GM19397 (cell line): ENCODE measurements around the gene SNX2.
"Not testable (repeated sequence)": the region's sequence is repeated elsewhere in the genome, so short reads cannot be mapped to it uniquely, and the experiment has no call there.

Source experiments
- ATAC-seq: cut with Tn5 transposase; IDR thresholded peaks from one replicate; pipeline ENCODE4 v1.9.1; 2021; ENCODE audit warnings: mild to moderate bottlenecking, moderate library complexity; ENCODE audit not compliant: unreplicated experiment

The SNX2 gene

DNA sequence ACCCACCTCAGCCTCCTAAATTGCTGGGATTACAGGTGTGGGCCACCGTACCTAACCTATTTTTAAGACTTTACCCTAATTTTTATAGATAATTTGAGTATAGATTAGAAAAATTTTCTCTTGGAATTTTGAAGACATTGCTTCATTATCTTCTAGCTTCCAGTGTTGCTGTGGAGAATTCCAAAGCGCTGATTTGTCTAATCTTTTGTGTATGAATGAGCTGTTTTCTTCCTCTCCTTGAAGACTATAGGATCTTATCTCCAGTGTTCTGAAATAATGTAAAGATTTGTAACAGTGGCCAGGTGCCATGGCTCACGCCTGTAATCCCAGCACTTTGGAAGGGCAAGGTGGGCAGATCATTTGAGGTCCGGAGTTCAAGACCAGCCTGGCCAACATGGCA is 64.9 kb downstream of the SNX2 start:
- ATAC-seq, result no peak

DNA sequence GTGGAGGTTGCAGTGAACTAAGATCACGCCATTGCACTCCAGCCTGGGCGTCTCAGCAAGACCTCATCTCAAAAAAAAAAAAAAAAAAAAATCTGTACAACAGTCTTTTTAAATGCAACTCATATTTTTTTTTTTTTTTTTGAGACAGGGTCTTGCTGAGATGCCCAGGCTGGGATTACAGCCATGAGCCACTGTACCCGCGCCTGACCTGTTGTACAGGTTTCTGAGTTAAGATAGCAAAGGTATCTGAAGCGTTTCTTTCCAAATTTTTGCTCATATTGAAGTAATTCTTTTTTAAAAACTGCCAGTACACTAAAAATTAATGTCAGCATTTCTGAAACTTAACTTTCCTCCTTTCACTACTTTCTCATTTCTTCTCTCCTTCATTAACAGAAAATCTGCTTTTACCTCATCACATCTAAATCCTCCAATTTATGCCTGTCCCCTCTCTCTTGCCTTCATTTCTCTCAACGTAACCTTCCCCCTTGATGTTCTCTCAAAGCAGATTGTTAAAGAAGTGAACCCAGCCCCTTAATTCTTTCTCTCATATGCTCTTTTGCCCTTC is 67.2 kb downstream of the SNX2 start:
- no peak for ATAC-seq

DNA sequence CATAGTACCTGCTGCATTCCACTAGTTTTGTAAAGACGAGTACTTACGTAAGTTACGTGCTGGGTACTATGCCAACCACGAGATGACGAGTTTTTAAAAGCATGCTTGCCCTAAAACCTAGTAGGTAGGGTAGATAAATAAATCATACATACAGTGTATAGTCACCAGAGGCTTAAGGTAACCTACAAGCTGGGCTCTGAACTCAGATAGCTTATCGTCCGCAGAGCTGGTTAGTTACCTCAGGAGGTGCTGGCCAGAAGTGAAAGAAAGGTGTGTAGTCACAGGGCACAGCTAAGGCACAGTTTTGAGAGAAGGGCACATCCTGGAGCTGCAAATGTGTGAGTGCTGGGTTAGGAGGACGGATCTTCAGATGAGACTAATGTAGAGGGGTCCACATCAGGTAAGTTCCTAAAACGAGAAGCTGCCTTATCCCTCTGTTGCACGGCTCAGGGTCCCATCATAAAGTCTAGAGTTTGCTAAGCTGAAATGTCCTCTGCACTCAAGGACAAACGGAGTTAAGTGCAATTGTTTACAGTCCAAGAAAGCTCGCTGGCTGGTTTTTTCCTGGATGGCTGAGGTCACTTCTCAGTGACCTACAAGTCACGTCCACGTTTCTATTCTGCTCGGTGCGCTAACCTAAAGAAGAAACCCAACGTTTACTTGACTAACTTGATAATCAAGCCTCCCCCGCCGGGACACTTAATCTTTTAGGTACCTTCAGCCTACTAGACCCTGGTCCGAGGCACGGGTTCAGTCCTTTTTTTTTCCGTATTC is 69.4 kb downstream of the SNX2 start:
- no peak for ATAC-seq

DNA sequence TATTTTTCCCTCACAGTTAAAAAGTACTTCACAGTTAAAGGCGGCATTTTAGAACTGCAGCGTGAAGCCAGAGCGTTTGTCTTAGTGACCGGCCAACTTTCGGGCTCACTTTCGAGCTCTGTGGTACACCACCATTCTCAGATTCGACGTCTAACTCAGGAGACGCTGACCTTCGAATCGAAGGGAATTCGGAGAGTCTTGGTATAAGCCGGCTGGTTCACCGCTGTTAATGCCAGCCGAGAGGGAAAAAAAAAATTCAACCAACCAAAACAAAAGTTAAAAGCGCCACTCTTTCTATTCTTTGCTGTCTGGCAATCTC is 70.0 kb downstream of the SNX2 start:
- ATAC-seq, result peak; percentile 28

DNA sequence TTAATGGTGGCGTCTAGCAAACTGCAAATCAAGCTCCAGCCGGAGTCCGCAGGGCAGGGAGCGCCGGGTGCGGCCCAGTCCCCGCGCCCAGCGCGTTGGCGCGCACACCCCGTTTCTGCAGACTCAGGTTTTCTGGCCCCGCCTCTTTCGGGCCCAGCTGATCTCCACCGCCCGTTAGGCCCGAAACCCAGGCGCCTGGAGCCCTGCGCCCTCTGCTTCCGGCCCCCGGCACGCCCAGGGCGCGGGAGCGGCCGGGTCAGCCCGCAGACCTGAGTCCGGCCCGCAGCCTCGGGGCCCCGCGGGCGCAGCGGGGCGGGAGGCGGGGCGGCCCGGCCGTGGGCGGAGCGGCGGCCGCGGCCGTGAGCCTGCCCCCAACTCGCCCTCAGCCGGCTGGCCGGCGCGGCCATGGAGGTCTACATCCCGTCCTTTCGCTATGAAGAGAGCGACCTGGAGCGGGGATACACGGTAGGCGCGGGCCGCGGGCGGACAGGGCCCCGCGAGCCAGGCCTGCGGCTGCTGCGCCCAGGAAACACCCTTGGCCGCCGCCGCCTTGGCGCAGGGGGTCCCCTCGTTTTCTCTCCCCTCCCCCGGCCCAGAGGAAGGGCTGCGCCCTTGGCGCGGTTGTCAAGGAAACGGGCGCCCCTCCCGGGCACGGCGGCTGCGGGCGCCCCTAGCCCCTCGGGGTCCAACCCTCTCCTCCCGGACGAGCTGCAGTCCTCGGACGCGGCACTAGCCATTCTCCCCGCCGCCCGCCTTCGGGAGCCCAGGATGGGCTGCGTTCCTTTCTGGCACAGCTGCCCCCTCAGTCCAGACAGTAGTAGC is 70.6 kb downstream of the SNX2 start, which contains the start of gene SNX24:
Gene SNX24, plus strand, starts transcription at position 385 of the 822 bp plus-strand sequence. Its CDS starts 21 bp downstream, at position 406.
- ATAC-seq, result peak; percentile 85

DNA sequence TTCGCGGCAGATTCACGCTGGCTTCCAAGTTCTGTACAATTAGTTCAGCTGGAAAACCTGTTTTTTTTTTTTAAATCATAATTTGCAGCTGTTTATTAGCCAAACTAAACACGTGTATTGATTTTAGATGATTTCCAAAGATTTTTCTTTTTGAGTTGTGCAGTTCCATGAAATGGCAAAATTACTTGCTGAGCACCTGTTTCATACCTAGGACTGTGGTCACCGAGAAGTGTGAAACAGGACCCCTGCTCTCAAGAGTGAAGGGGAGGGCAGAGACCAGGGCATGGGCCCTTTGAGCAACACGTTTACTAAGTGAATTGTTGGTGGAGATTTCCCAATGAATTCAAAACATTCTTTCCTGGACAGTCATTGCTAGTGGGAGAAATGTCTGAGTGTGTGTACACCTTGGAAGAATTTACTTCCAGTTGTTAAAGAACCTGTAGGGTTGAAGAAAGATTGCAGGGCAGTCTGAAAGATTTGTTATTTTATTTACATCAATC is 71.2 kb downstream of the SNX2 start:
- no peak for ATAC-seq

DNA sequence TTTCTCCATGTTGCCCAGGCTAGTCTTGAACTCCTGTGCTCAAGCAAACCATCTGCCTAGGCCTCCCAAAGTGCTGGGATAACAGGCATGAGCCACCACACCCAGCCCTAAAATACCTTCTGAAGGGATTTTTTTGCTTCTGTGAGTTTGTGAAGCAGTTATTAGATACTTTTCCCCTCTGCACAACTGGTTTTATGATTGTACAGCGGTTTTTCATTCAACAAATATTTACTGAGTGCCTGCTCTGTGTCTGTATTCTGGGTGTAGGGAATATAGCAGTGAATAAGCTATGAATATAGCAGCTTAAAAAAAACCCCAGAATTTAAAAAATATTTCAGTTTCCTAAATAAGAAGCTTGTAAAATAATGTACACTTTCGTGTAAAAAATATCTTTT is 72.8 kb downstream of the SNX2 start:
- ATAC-seq, result no peak

DNA sequence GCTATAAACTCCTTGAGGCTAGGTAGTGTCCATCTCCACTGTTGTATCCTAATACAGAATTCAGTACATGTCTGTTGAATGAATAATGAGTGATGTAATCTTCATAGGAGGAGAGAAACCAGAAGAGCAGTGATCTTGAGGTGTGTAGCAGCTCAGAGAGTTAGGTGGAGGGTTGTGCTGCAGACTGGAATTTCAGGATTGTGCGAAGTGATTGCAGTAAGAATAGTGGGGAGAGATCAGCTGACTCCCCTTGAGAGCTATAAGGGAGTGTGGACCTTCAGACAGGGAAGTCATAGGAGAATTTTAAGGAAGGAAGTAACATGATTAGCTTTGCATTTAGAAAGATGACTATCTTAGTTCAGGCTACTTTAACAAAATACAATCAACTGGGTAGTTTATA is 74.9 kb downstream of the SNX2 start:
- ATAC-seq, result no peak

DNA sequence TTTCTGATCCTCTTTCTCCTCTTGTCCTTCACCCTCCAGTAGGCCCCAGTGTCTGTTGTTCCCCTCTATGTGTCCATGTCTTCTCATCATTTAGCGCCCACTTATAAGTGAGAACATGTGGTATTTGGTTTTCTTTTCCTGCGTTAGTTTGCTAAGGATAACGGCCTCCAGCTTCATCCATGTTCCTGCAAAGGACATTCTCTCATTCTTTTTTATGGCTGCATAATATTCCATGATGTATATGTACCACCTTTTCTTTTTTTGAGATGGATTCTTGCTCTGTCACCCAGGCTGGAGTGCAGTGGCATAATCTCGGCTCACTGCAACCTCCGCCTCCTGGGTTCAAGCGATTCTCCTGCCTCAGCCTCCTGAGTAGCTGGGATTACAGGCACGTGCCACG is 82.7 kb downstream of the SNX2 start:
- ATAC-seq, result not testable (repeated sequence)

DNA sequence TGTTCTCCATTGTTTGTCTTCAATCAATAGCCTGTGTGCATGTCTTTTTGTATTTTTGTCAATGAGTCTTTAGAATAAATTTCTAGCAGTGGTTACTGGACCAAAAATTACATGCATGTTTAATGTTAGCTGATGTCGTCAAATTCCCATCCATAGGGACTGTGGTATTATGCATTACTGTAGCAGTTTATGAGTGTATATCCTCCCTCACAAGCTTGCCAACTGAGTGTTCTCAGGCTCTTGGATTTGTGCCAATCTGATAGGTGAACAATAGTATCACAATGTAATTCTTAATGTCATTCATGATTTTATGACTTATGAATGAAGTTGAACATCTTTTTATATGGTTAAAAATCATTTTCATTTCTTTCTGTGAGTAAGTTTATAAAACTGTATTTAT is 83.6 kb downstream of the SNX2 start:
- no peak for ATAC-seq

DNA sequence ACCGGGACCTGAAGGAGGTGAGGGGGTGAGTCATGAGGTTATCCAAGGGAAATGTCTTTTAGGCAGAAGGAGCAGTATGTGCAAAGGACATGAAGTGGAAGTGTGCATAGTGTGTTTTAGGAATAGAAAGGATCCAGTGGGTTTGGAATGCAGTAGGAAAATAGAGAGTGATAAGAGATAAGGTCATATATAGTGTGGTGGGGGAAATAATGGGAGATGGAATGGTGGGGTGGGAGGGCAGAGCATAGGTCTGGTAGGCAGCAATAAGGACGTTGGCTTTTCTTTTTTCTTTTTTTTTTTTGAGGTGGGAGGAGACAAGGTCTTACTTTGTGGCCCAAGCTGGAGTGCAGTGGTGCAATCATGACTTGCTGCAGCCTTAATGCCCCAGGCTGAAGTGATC is 88.4 kb downstream of the SNX2 start:
- ATAC-seq, result no peak

DNA sequence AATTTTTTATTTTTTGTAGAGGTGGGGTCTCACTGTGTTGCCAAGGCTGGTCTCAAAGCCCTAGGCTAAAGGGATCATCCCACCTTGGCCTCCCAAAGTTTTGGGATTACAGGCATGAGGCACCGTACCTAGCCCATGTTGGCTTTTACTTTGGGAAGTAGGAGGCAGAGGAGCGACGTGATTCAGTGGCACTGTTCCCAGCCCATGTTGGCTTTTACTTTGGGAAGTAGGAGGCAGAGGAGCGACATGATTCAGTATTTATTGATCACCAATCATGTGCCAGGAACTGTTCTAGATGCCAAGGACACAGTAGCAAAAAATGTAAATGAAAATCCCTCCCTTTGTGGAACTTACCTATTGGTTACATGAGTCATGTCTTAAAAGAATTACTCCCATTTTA is 88.8 kb downstream of the SNX2 start:
- no peak for ATAC-seq

DNA sequence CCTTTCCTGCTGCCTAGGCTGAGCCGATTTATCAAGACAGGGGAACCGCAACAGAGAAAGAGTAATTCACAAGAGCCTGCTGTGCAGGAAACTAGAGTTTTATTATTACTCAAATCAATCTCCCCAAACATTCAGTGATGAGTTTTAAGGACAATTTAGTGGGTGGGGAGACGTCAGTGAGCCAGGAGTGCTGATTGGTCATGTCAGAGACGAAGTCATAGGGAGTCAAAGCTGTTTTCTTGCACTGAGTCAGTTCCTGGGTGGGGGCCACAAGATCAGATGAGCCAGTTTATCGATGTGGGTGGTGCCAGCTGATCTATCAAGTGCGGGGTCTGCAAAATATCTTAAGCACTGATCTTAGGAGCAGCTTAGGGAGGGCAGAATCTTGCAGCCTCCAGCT is 89.5 kb downstream of the SNX2 start:
- no peak for ATAC-seq

DNA sequence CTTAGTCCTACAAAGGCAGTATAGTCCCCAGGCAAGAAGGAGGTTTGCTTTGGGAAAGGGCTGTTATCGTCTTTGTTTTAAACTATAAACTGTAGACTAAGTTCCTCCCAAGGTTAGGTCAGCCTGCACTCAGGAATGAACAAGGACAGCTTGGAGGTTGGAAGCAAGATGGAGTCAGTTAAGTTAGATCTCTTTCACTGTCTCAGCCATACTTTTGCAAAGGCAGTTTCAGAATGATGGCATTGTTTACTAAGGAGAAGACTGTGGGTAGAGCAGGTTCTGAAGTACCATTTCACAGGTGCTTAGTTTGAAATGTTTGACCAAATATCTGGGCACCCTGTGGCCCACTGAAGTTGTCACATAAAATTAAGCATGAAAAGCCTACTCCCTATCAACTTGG is 90.0 kb downstream of the SNX2 start:
- no peak for ATAC-seq

DNA sequence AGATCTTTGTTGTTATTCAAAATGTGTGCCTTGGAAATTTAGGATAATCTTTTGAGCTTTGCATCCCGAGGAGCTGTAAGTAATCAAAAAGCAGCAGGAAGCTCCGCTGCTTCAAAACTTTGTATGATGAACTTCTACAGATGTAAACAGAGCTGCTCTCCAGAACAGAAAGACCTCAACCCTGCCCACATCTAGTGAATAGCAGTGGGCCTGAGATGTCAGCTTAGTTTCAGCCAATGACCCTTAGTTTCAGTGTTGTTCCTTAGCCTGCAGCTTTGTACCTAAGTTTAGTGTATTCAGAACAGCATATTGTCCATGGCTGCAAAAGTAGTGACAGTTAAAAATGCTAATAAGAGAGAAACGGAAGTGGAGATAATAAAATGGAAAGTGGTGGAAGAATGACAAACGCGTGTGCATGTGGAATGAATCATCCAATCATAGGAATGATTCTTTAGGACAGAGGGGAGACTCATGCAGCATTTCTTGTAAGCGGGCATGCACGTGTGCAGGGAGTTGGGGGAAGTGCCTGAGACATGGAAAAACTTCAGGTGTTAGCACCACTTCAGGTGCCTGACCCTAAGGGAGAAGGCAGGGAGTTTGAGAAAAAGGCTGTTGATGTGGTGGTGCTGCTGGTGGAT is 95.5 kb downstream of the SNX2 start:
- no peak for ATAC-seq

DNA sequence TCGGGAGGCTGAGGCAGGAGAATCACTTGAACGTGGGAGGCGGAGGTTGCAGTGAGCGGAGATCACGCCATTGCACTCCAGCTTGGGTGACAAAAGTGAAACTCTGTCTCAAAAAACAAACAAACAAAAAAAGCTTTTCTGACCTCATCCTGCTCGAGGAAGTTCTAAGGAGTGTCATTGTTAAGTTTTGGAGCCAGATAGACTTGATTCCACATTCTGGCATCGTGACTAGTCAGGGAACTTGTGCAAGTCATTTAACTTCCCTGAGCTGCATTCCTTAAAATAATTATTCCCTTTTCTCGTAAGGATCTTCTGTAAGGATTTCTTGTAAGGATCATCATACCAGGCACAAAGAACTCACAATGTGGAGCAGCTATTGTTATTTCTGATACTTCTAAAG is 96.8 kb downstream of the SNX2 start:
- no peak for ATAC-seq

DNA sequence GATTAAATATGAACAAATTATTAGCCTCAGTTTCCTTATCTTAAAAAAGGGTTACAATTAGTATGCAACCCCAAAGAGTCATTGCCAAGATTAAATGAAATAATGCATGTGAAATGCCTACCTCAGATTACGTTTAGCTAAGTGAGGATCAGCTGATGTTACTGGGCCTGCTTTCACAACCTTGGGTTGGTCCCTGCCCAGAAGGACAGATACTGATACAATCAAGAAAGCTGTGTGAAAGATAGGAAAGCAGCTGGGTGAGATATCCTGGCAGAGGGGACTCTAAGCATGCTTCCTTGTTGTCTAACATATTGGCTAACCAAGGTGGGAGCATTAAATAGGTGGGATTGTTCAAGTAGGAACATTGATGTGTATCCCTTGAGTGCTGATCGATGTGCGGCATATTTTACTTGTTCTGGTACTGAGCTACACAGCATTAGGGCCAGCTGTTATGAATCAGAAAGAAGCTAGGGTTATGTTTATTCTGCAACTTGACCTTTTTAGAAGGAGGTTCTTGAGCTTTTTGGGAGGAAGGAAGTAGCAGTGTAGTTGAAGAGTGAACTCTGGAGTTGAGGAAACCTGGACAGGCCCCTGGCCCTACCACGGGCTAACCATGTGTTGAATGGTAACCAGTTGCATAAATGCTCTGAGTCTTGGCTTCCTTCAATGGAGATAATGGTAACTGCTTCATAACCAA is 99.4 kb downstream of the SNX2 start:
- no peak for ATAC-seq

DNA sequence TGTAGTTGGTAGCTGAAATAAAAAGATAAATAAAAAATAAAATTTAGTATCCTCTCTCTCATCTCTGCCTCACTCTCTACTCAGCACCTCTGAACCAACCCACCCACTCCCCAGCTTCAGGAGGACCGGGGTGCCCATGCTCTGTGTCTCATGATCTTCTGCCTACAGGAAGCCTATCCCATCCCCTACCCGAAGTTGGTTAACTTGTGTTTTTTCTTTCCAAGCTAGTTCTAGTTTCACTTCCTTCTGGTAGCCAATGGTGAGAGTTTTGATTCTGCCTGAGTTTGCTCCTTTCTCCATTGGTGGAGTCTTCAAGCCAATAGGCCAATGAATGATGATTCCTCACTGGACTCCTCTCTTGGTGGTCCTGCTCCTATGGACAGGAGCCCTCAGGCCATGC is 102.6 kb downstream of the SNX2 start:
- ATAC-seq, result no peak

DNA sequence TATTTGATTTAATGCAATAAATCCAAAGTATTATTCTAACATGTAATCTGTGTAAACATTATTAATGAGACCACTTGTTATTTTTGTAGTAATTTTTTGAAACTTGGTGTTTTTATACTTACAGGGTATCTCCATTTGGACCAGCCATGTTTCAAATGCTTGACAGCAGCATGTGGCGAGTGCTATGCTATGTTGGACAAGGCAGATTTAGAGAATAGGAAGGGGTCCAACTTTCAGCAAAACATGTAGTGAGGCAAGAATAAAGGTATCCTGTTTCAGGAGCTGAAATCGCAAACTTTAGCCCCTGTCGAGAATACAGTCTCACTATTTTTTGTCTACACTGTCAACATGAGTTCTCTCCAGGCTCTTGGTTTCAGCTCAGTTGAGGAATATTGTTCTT is 104.2 kb downstream of the SNX2 start:
- ATAC-seq, result no peak
